HepG2 (cell line): Measurements from ENCODE around the gene SHE. TPM values are rescaled to one million over a fixed set of nuclear protein-coding genes. Genes with fewer than 3 reads are reported as not detected.

Experiments
- ATAC-seq: fragments of 200-7000 bp; cut with Tn5 transposase; 3 replicates; pipeline ENCODE4 v1.9.1; 2020; ENCODE audit warnings: mild to moderate bottlenecking, moderate library complexity
- BruUV-seq: library from RNA; stranded (reverse); fragments of 400-500 nt; replicated peaks from 2 replicates; lab custom pipeline; 2021; lab: Mats Ljungman, UMichigan
- CTCF ChIA-PET: fragments of 300-600 bp; formaldehyde crosslinking; extraction: SDS; loops from one replicate; lab custom pipeline; 2021; ENCODE audit warnings: low total read pairs, inconsistent platforms, low intra/inter-chr PET ratio; lab: Yijun Ruan, JAX
- POLR2A ChIA-PET: fragments of 350-600 bp; sonication (Branson Sonifier 250); formaldehyde crosslinking; loops from one replicate; lab custom pipeline; 2020; ENCODE audit warnings: antibody characterized with exemption, inconsistent platforms; lab: Yijun Ruan, JAX
- DNase-seq: peaks from one replicate; pipeline ENCODE4 v3.0.0-alpha.2; 2015; ENCODE audit warnings: low spot score
- FAIRE-seq: peaks from 3 replicates; lab custom pipeline; 2011; peaks lifted over from hg19 to GRCh38; lab: Jason Lieb, UNC
- H2AFZ ChIP-seq: one replicate; pipeline ENCODE4 v1.6.1; 2011; ENCODE audit warnings: low read length, inconsistent platforms
- H3K27ac ChIP-seq: fragments of 300-600 bp; 3 replicates; pipeline ENCODE4 v1.8.0; 2011; ENCODE audit warnings: mixed run types, mild to moderate bottlenecking, mixed read lengths, low read length, inconsistent platforms; ENCODE audit not compliant: insufficient read depth; ENCODE audit errors: extremely low read length
- H3K27me3 ChIP-seq, 2 experiments: fragments of 200-600 bp in 1 of 2; 2 replicates in 1 of 2; 3 replicates in 1 of 2; pipeline versions ENCODE4 v1.6.0 to v1.8.0; 2011; ENCODE audit warnings: low read length in 2 of 2, mild to moderate bottlenecking in 2 of 2, moderate library complexity in 2 of 2, inconsistent platforms in 1 of 2; ENCODE audit not compliant: insufficient read depth in 2 of 2, control insufficient read depth in 1 of 2
- H3K36me3 ChIP-seq, 2 experiments: fragments of 200-600 bp in 1 of 2; replicated peaks in 1 of 2; 2 replicates in 1 of 2; 3 replicates in 1 of 2; pipeline versions ENCODE4 v1.5.1 to v1.8.0; 2011; ENCODE audit warnings: low read length in 2 of 2, inconsistent platforms in 1 of 2; ENCODE audit not compliant: insufficient read depth in 2 of 2, control insufficient read depth in 1 of 2
- H3K4me1 ChIP-seq: 2 replicates; pipeline ENCODE4 v1.5.1; 2012; ENCODE audit warnings: low read length, inconsistent platforms; ENCODE audit not compliant: insufficient read depth
- H3K4me2 ChIP-seq: 2 replicates; pipeline ENCODE4 v1.6.0; 2011; ENCODE audit warnings: low read depth, low read length, inconsistent platforms
- H3K4me3 ChIP-seq, 3 experiments: fragments of 200-600 bp in 1 of 3; sonication (generic), shearing (Covaris generic) in 1 of 3; replicated peaks in 1 of 3; 2 replicates each; pipeline ENCODE4 v1.5.1; 2011 to 2016; ENCODE audit warnings: low read length in 3 of 3, inconsistent platforms in 2 of 3, low read depth in 2 of 3, mild to moderate bottlenecking in 2 of 3, control low read depth in 1 of 3, mixed read lengths in 1 of 3; ENCODE audit not compliant: insufficient read depth in 1 of 3
- H3K79me2 ChIP-seq: one replicate; pipeline ENCODE4 v1.6.1; 2011; ENCODE audit warnings: low read length, inconsistent platforms; ENCODE audit not compliant: insufficient read depth
- H3K9ac ChIP-seq: 2 replicates; pipeline ENCODE4 v1.6.0; 2011; ENCODE audit warnings: mild to moderate bottlenecking, low read depth, low read length, inconsistent platforms; ENCODE audit not compliant: insufficient read depth
- H3K9me3 ChIP-seq: 2 replicates; pipeline ENCODE4 v1.5.1; 2012; ENCODE audit warnings: mild to moderate bottlenecking, low read length
- H4K20me1 ChIP-seq: 2 replicates; pipeline ENCODE4 v1.6.0; 2011; ENCODE audit warnings: inconsistent platforms, mild to moderate bottlenecking, low read length, moderate library complexity; ENCODE audit not compliant: insufficient read depth
- AHR ChIP-seq: IDR thresholded peaks from 2 replicates; pipeline ENCODE4 v1.6.1; 2018; ENCODE audit warnings: missing genetic modification reagents, missing compliant biosample characterization
- ARNT ChIP-seq: fragments of 450-650 bp; IDR thresholded peaks from 2 replicates; pipeline ENCODE4 v1.6.1; 2017
- BCL6 ChIP-seq: IDR thresholded peaks from 2 replicates; pipeline ENCODE4 v1.6.1; 2016; ENCODE audit warnings: missing genetic modification reagents, missing compliant biosample characterization
- ELF3 ChIP-seq: IDR thresholded peaks from 2 replicates; pipeline ENCODE4 v1.6.1; 2016; ENCODE audit warnings: missing genetic modification reagents, missing compliant biosample characterization
- FOSL2 ChIP-seq: sonication (generic); formaldehyde crosslinking; IDR thresholded peaks from 2 replicates; pipeline ENCODE4 v1.4.0; 2020; ENCODE audit warnings: missing genetic modification reagents
- HNRNPUL1 ChIP-seq: fragments of 200-400 bp; formaldehyde crosslinking; IDR thresholded peaks from 2 replicates; pipeline ENCODE4 v1.6.1; 2017; ENCODE audit warnings: low read depth, mild to moderate bottlenecking, low read length, moderate library complexity
- KAT8 ChIP-seq: IDR thresholded peaks from 2 replicates; pipeline ENCODE4 v1.6.1; 2016; ENCODE audit warnings: missing genetic modification reagents, missing compliant biosample characterization
- MBD4 ChIP-seq: IDR thresholded peaks from 2 replicates; pipeline ENCODE4 v1.6.1; 2012; ENCODE audit warnings: low read length, inconsistent platforms, borderline replicate concordance
- NR2F2 ChIP-seq: IDR thresholded peaks from 2 replicates; pipeline ENCODE4 v1.6.1; 2012; ENCODE audit warnings: low read depth, inconsistent platforms, borderline replicate concordance
- ONECUT2 ChIP-seq: sonication (generic); formaldehyde crosslinking; IDR thresholded peaks from 2 replicates; pipeline ENCODE4 v1.4.0; 2020; ENCODE audit warnings: missing genetic modification reagents
- POLR2A ChIP-seq, 2 experiments: IDR thresholded peaks; 2 replicates each; pipeline ENCODE4 v1.6.1; 2011; ENCODE audit warnings: low read depth in 2 of 2, low read length in 2 of 2, mild to moderate bottlenecking in 1 of 2, moderate library complexity in 1 of 2; ENCODE audit not compliant: insufficient read depth in 1 of 2
- POLR2AphosphoS5 ChIP-seq: IDR thresholded peaks from 2 replicates; pipeline ENCODE4 v1.6.1; 2012; ENCODE audit warnings: low read depth, low read length
- REPIN1 ChIP-seq: sonication (generic); formaldehyde crosslinking; IDR thresholded peaks from 2 replicates; pipeline ENCODE4 v1.8.0; 2022; ENCODE audit warnings: missing genetic modification reagents, low read depth, mild to moderate bottlenecking, borderline replicate concordance
- ZBTB42 ChIP-seq: sonication (generic); formaldehyde crosslinking; IDR thresholded peaks from 2 replicates; pipeline ENCODE4 v1.5.0; 2020; ENCODE audit warnings: mild to moderate bottlenecking, missing genetic modification reagents
- ZNF451 ChIP-seq: sonication (generic); formaldehyde crosslinking; IDR thresholded peaks from 2 replicates; pipeline ENCODE4 v1.5.0; 2020; ENCODE audit warnings: mild to moderate bottlenecking, missing genetic modification reagents
- ZNF75D ChIP-seq: sonication (generic); formaldehyde crosslinking; IDR thresholded peaks from 2 replicates; pipeline ENCODE4 v1.8.1; 2023; ENCODE audit warnings: missing genetic modification reagents, mild to moderate bottlenecking, borderline replicate concordance
- ZNF768 ChIP-seq: sonication (generic); formaldehyde crosslinking; IDR thresholded peaks from 2 replicates; pipeline ENCODE4 v1.4.0; 2020; ENCODE audit warnings: missing genetic modification reagents
- ZNF850 ChIP-seq: sonication (generic); formaldehyde crosslinking; conservative IDR thresholded peaks from 2 replicates; pipeline ENCODE4 v1.9.0; 2021; ENCODE audit warnings: mild to moderate bottlenecking, missing genetic modification reagents
- ZSCAN21 ChIP-seq: sonication (generic); formaldehyde crosslinking; IDR thresholded peaks from 2 replicates; pipeline ENCODE4 v1.8.0; 2022; ENCODE audit warnings: mild to moderate bottlenecking, missing genetic modification reagents, moderate library complexity, borderline replicate concordance
- WGBS: methylation state at CpG from one replicate; pipeline ENCODE4 v1.1.6; 2017; ENCODE audit warnings: low lambda C conversion rate; 5-methylcytosine and 5-hydroxymethylcytosine counted together
- in situ Hi-C: cut with HindIII; loops from 2 replicates; pipeline ENCODE4 v1.10.0; 2017; ENCODE audit warnings: low pct_unique_long_range_greater_than_20kb; ENCODE audit not compliant: extremely low pct_ligation_motif_present
- intact Hi-C: fragments of 100-400 bp; cut with micrococcal nuclease; formaldehyde crosslinking; loops from one replicate; pipeline ENCODE4 v1.10.0; 2022; ENCODE audit not compliant: unreplicated experiment
- polyA plus RNA-seq, 8 experiments: library from polyadenylated mRNA; depleted of rRNA in 3 of 8; stranded (reverse) in 7 of 8; unstranded in 1 of 8; fragments of >200 nt; fragmentation: Illumina TruSeq in 4 of 8; extraction: Trizol in 4 of 8; gene quantifications; 2 replicates each; pipeline versions ENCODE4 v1.2.1 to v1.2.3, GENCODE V29; 2011 to 2016; ENCODE audit warnings: low read depth in 4 of 8, missing spikeins in 1 of 8, mixed read lengths in 1 of 8; ENCODE audit not compliant: insufficient read depth in 1 of 8
- total RNA-seq, 5 experiments: library from RNA; depleted of rRNA; stranded (reverse); fragments of >200 nt; fragmentation: Illumina TruSeq; extraction: Trizol; gene quantifications; 2 replicates each; pipeline ENCODE4 v1.2.3, GENCODE V29; 2016; ENCODE audit warnings: low read depth in 1 of 5

Gene SHE
- total and polyA plus RNA-seq, 2 of the 13 experiments (the other 11 are each of a cell fraction or from before 2014, with no cell fraction given): not detected

- Histone ChIP-seq H3K36me3 (no peaks in the 10 kb centered on the region), H3K27ac (no peak overlapping the region), H3K4me2 (no peak overlapping the region), H3K9me3 (no peaks in the 10 kb centered on the region), H4K20me1 (no peaks in the 10 kb centered on the region), H2AFZ (no peak overlapping the region), H3K9ac (no peak overlapping the region), H3K79me2 (no peaks in the 10 kb centered on the region), H3K27me3 (no peaks in the 10 kb centered on the region), H3K4me3 (no peak overlapping the region), H3K4me1 (no peaks in the 10 kb centered on the region)
- no peak for TF ChIP-seq ONECUT2
- TF ChIP-seq BCL6: no peak
- TF ChIP-seq POLR2AphosphoS5: no peak
- no peak for TF ChIP-seq ZSCAN21
- no peak for TF ChIP-seq ZBTB42
- no peak for TF ChIP-seq POLR2A (IDR thresholded peaks at IDR 0.05; ENCODE audit: insufficient read depth in 1 of 2, low read depth in 2 of 2, low read length in 2 of 2)
- TF ChIP-seq ZNF75D (CRISPR knock-in tag): no peak
- BruUV-seq: no TSS peak
- FAIRE-seq: no peak
- DNase-seq: no peak
- 86% methylated on average over 15 of the region's 15 CpGs for WGBS
- POLR2A ChIA-PET: no interaction called here
- in situ Hi-C loops (no loop called here), intact Hi-C loops (no loop called here)
- CTCF ChIA-PET: no interaction called here
- no peak for ATAC-seq
Observed at GRCh38 chr1:154460695-154461260, 41.4 kb downstream of the SHE start.

DNA sequence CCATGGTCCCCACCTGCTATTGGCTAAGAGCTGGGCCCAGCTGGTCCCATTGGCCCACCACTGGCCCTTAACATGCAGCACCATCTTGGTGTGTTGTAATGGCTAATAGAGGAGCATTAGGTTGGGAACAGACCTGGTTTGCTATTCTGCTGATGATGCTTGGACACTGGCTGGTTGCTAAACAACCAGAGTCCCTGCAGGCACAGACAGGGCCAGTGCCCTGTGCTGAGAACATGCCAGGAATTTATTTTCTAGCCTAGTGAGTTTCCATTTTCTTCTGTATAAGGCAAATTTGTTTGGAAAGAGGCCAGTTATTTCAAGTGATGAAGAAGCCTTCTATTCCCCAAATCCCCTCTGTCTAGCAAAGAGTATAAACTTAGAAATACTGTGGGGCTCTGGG, 43.1 kb downstream of the SHE start:
- Histone ChIP-seq H3K27me3 (no peaks in the 10 kb centered on the region), H3K4me3 (no peak overlapping the region), H3K79me2 (no peaks in the 10 kb centered on the region), H3K36me3 (no peaks in the 10 kb centered on the region), H3K9ac (no peak overlapping the region), H2AFZ (no peak overlapping the region), H4K20me1 (no peaks in the 10 kb centered on the region), H3K4me2 (no peak overlapping the region), H3K4me1 (peaks cover under 1% of the 10 kb centered on the region), H3K27ac (no peak overlapping the region), H3K9me3 (no peaks in the 10 kb centered on the region)
- no TSS peak for BruUV-seq
- intact Hi-C loops: no loop called here
- in situ Hi-C loops: no loop called here
- ChIA-PET CTCF (no interaction called here), POLR2A (no interaction called here)
- FAIRE-seq (no peak), DNase-seq (no peak), ATAC-seq (no peak)
- TF ChIP-seq ZNF768 (CRISPR knock-in tag) (no peak), KAT8 (CRISPR knock-in tag) (no peak), NR2F2 (no peak), ELF3 (CRISPR knock-in tag) (no peak), ZNF451 (CRISPR knock-in tag) (no peak), POLR2A (IDR thresholded peaks at IDR 0.05; ENCODE audit: insufficient read depth in 1 of 2, low read depth in 2 of 2, low read length in 2 of 2) (no peak), AHR (no peak), ZNF850 (no peak), ARNT (no peak), HNRNPUL1 (no peak), FOSL2 (CRISPR knock-in tag) (no peak), REPIN1 (CRISPR knock-in tag) (no peak), MBD4 (no peak)
